Mucosa of gallbladder (tissue), 1 donor: ENCODE results near the gene BMF. TPM values are rescaled to one million over a fixed set of nuclear protein-coding genes. Genes with fewer than 3 reads are reported as not detected.
"Not testable (repeated sequence)": the region's sequence is repeated elsewhere in the genome, so short reads cannot be mapped to it uniquely, and the experiment has no call there.

Source experiments
- DNase-seq: peaks from one replicate; pipeline ENCODE4 v3.0.0-alpha.2; 2020; ENCODE audit warnings: low spot score
- total RNA-seq: library from RNA; stranded (reverse); gene quantifications from one replicate; pipeline ENCODE4 v1.2.1, GENCODE V29; 2021
- donor health status: DM: no; HTN: no; CAD: no.

The BMF gene
- total RNA-seq: 36.2 TPM

DNA sequence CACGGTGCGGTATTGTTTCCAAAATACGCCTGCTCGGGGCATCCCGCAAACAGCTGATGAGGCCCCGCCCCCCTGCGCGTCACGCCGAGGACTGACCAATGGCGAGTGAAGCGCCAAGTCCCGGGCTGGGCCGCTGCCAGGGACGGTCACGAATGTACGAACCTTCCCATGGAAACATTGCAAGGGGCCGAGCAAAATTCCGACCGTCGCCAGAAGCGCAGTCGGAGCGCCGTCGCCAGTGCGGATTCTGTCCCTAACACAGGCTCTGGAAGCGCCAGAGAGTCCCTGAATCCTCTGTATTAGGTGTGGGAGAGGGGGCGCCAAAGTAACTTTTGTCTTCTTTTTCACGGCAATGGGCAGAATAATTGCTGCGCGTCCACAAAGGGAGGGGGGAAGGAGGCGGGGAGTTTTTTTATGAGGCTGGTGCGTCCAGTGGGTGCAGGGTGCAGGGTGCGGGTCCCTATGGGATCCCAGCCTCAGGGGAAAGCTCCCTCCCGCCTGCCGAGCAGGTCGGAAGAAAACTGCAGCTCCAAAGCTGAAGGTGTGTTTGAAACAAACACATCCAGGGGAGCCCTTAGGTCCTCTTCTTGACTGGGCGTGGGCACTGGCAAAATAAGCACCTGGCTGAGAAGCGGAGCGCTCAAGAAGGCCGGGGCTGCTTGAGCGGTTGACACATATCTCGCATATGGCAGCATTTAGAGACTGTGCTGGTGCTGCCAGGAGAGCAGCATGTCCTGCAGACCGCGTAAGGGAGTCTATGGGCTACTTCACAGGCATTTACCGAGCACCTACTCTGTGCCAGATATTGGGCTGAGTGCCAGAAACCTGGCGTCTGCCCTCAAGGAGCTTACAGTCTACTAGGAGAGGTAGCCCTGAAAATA is at the start of gene BMF:
TSS of gene BMF (minus strand) at position 25 of the 881 bp plus-strand sequence. CDS start 2,793 bp downstream, outside the sequence.
- peak; percentile 100 for DNase-seq

DNA sequence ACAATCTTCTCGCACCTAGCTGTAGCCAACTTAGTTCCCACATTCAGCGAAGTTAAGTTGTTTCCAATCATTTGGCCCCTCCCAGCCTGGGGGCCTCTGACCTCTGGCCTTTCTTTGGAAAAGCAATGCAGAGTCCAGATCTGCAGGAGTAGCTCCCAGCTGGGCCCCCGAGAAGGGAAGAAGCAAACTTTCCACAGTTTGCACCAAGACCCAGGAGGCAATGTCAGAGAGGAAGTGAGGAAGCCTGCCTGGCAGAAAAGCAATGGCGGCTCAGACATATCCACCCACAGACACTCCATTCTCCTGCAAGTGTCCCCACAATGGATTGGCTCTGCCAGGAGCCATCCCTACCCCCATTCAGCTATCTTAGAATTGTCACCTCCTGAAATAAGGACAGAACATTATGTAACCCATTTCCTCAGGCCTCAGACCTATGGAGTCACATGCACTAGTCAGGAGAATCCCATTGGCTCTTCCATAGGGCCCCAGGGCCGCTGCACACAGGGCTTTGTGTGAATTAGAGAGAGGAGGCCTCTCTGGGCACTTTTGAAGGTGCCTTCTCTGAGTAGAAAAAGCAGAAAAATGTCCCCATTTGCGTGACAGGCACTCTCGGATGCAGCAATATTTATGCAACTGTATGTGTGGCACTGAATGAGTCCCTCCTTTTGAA is 49.2 kb upstream of the BMF start:
- DNase-seq: no peak

- peak; percentile 66 for DNase-seq
Observed at GRCh38 chr15:40155270-40155910, 46.7 kb upstream of the BMF start.

GRCh38 chr15:40154821-40155220 is 46.1 kb upstream of the BMF start:
- not testable (repeated sequence) for DNase-seq

GRCh38 chr15:40151991-40152390 is 43.3 kb upstream of the BMF start:
- no peak for DNase-seq

DNA sequence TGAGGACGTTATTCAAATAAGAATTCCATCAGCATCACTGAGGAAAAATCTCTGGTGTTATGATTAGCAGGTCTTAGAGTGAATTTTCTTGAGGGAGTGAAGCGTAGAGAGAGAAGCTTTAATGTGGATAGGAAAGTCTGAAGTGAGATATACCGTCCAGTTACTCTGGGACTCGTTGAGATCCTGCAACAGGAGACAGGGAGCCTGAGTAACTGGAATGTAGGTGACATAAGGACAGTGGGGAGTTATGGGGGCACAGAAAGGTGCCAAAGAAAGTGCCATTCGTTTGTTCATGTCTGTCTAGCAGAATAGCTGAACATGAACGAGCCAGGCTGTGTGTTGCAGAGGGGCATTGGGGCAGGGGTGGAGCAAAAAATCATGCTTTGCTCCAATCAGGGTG is 42.8 kb upstream of the BMF start:
- DNase-seq: no peak

- no peak for DNase-seq
Observed at GRCh38 chr15:40150163-40150925, 41.7 kb upstream of the BMF start.

GRCh38 chr15:40149339-40149738 is 40.7 kb upstream of the BMF start:
- DNase-seq: no peak

GRCh38 chr15:40146037-40146436 is 37.4 kb upstream of the BMF start:
- DNase-seq: no peak

- DNase-seq: no peak
Observed at GRCh38 chr15:40142428-40142827, 33.7 kb upstream of the BMF start.

- not testable (repeated sequence) for DNase-seq
Observed at GRCh38 chr15:40138201-40138570, 29.5 kb upstream of the BMF start.

DNA sequence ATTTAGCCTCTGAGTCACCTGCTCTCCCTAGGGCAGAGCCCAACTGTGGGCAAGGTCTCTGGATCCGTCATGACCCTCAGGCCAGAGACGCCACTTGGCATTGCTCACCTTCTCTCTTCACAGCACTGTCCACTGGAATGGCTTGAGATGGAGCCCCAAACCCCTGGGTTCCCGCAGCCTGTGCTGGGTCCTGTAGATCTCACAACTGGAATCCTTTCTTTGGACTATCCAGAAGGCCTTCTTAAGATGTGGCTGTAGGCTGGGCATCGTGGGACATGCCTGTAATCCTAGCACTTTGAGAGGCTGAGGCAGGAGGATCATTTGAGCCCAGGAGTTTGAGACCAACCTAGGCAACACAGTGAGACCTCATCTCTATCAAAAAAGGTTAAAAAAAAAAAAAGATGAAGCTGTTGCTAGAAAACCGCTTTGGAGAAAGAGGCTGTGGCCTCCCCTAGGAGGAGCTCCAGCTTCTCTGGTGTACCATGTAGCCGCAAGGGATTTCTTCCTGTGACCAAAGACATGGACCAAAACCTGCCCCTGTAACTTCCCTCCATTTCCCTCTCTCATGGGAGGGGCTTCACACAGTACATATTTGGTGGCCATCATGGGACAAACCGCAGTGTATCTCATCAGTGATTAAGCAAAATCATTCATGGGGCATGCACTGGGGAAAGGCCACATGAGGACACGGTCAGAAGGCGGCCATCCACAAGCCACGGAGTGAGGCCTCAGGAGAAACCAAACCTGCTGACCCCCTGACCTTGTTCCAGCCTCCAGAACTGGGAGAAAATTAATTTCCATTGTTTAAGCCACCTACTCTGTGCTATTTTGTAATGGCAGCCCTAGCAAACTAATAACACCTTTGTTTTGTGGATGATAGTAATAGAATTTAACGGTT is 28.9 kb upstream of the BMF start:
- DNase-seq: no peak

GRCh38 chr15:40136470-40137302 is 28.0 kb upstream of the BMF start:
- DNase-seq: no peak

DNA sequence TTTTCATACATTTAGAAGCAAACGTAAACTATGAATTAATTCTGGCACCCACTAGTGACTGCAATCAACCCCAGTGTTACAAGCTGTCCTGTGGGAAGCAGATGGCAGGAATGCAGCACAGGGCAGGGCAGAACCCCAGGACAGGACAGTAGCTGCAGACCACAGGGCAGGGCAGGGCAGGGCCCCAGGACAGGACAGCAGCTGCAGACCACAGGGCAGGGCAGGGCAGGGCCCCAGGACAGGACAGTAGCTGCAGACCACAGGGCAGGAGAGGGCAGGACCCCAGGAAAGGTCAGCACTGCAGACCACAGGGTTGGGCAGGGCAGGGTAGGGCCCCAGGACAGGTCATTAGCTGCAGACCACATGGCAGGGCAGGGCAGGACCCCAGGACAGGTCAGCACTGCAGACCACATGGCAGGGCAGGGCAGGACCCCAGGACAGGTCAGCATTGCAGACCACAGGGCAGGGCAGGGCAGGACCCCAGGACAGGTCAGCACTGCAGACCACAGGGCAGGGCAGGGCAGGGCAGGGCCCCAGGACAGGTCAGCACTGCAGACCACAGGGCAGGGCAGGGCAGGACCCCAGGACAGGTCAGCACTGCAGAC is 27.3 kb upstream of the BMF start:
- DNase-seq: not testable (repeated sequence)

DNA sequence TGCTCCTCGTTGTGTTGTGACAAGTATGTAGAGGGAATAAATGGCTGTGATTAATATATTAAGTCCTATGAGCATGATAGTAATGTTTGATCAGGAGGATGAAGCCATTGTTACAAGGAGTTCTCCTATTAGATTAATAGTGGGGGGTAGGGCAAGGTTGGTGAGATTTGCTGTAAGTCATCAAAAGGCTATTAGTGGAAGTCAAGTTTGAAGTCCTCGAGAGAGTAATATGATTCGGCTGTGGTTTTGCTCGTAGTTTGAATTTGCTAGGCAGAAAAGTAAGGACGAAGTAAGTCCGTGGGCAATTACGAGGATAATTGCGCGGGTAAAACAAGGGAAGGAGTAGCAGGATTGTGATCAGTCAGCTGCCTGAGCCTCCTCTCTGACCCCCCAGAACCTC is 26.2 kb upstream of the BMF start:
- DNase-seq: no peak

- DNase-seq: no peak
Observed at GRCh38 chr15:40133544-40133943, 24.9 kb upstream of the BMF start.

DNA sequence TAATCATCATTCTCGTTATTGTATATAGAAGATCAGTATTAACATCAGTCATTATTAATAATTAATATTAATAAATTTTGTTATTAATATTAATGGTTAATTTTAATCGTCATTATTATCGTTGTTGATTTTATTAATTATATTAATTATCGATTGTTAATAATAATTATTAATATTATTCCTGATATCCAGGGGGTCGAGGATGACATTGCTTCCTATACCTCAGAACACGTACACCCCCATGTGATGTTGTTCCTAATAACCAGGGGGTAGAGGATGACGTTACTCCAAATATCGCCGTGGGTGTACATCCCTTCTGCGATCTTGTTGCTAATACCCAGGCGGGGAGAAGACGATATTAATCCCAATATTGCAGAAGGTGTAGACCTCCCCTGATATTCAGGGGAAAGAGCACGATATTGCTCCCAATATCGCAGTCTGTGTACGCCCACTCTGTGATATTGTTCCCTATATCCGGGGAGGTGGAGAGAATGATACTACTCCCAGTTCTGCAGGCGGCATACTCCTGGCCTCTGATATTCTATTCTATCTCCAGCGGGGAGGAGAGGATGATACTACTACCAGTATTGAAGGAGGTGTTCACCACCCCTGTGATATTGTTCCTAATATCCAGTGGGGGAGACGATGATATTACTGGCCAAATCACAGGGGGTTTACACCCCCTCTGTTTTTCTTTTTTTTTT is 22.3 kb upstream of the BMF start:
- DNase-seq: no peak

- no peak for DNase-seq
Observed at GRCh38 chr15:40130118-40130517, 21.4 kb upstream of the BMF start.
